ENCODE measurements around the gene MYOCOS. TPM values are rescaled to one million over a fixed set of nuclear protein-coding genes. Genes with fewer than 3 reads are reported as not detected.

The MYOCOS gene
- total and polyA plus RNA-seq, 9 of the 15 experiments (the other 6 are each of a cell fraction or from before 2014, with no cell fraction given), result 0.07 TPM; not detected in 7

DNA sequence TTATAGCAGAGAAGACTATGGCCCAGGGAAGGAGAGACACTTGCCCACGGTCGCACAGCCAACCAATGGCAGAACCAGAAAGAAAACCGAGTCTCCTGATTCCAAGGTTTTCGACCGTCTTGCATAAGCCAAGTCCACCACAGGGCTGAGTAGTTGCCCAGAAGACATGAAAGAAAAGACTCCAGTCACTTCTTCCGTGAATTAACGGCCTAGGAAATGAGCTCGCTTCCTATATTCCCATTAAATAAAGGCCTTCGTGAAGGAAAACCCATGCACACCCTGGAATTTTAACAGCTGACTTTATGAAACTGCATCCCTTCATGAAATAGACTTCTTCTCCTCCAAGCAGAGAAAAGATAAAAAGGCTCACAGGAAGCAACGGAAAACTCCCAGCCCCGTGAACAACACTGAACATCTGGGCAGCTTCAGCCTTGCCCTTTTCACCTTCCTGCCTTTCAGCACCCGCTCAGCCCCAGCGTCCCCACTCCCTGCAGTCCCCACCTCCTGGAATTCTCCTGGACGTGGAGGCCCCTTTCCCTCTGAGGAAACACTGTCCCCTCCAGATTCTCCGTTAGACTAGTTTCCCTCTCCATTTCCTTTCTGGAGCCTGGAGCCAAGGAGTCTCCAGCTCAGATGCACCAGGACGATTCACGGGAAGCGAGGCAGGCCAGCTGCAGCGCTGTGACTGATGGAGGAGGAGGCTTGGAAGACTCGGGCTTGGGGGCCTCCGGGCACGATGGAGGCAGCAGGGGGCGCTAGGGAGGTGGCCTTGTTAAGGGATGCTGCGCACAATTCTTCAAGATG lies 33.1 kb downstream of the MYOCOS start (continued):
- TF ChIP-seq KAT8 (IDR thresholded peaks at IDR 0.05; ENCODE audit: low read depth) (no peak), NRF1 (conservative IDR thresholded peaks at IDR 0.05 in 1 of 2, IDR thresholded peaks at IDR 0.05 in 1 of 2) (peak; percentile 22 to 46; a peak in 3 of 4 replicates), ZZZ3 (IDR thresholded peaks at IDR 0.05) (no peak), MBD2 (IDR thresholded peaks at IDR 0.05; ENCODE audit: borderline replicate concordance, low read depth) (no peak), BRD9 (IDR thresholded peaks at IDR 0.05; ENCODE audit: low read depth, partially characterized antibody) (no peak), ZNF165 (CRISPR knock-in tag; IDR thresholded peaks at IDR 0.05; ENCODE audit: borderline replicate concordance) (no peak), MXI1 (IDR thresholded peaks at IDR 0.05; ENCODE audit: low read depth, low read length) (no peak), TFAM (CRISPR knock-in tag; conservative IDR thresholded peaks at IDR 0.05) (no peak), SRF (CRISPR knock-in tag; IDR thresholded peaks at IDR 0.05) (no peak), SOX6 (IDR thresholded peaks at IDR 0.05) (no peak), SMAD1 (IDR thresholded peaks at IDR 0.05; ENCODE audit: low read depth, low read length, partially characterized antibody) (no peak), KDM1A (IDR thresholded peaks at IDR 0.05) (0 out of 4 replicates have a peak, but pooled peaks of 1 of the 2 experiments have one; percentile 30), MED1 (CRISPR knock-in tag; IDR thresholded peaks at IDR 0.05; ENCODE audit: borderline replicate concordance) (no peak), ZKSCAN1 (IDR thresholded peaks at IDR 0.05; ENCODE audit: low read depth, low read length) (no peak)
- TF ChIP-seq, protein P1, sequence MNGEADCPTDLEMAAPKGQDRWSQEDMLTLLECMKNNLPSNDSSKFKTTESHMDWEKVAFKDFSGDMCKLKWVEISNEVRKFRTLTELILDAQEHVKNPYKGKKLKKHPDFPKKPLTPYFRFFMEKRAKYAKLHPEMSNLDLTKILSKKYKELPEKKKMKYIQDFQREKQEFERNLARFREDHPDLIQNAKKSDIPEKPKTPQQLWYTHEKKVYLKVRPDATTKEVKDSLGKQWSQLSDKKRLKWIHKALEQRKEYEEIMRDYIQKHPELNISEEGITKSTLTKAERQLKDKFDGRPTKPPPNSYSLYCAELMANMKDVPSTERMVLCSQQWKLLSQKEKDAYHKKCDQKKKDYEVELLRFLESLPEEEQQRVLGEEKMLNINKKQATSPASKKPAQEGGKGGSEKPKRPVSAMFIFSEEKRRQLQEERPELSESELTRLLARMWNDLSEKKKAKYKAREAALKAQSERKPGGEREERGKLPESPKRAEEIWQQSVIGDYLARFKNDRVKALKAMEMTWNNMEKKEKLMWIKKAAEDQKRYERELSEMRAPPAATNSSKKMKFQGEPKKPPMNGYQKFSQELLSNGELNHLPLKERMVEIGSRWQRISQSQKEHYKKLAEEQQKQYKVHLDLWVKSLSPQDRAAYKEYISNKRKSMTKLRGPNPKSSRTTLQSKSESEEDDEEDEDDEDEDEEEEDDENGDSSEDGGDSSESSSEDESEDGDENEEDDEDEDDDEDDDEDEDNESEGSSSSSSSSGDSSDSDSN (IDR thresholded peaks at IDR 0.05; ENCODE audit: borderline replicate concordance in 1 of 2, low read depth in 2 of 2, low read length in 2 of 2), result no peak
- TF ChIP-seq, protein P2, sequence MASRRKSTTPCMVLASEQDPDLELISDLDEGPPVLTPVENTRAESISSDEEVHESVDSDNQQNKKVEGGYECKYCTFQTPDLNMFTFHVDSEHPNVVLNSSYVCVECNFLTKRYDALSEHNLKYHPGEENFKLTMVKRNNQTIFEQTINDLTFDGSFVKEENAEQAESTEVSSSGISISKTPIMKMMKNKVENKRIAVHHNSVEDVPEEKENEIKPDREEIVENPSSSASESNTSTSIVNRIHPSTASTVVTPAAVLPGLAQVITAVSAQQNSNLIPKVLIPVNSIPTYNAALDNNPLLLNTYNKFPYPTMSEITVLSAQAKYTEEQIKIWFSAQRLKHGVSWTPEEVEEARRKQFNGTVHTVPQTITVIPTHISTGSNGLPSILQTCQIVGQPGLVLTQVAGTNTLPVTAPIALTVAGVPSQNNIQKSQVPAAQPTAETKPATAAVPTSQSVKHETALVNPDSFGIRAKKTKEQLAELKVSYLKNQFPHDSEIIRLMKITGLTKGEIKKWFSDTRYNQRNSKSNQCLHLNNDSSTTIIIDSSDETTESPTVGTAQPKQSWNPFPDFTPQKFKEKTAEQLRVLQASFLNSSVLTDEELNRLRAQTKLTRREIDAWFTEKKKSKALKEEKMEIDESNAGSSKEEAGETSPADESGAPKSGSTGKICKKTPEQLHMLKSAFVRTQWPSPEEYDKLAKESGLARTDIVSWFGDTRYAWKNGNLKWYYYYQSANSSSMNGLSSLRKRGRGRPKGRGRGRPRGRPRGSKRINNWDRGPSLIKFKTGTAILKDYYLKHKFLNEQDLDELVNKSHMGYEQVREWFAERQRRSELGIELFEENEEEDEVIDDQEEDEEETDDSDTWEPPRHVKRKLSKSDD (conservative IDR thresholded peaks at IDR 0.05; ENCODE audit: low read length), result no peak
- TF ChIP-seq, protein P3, sequence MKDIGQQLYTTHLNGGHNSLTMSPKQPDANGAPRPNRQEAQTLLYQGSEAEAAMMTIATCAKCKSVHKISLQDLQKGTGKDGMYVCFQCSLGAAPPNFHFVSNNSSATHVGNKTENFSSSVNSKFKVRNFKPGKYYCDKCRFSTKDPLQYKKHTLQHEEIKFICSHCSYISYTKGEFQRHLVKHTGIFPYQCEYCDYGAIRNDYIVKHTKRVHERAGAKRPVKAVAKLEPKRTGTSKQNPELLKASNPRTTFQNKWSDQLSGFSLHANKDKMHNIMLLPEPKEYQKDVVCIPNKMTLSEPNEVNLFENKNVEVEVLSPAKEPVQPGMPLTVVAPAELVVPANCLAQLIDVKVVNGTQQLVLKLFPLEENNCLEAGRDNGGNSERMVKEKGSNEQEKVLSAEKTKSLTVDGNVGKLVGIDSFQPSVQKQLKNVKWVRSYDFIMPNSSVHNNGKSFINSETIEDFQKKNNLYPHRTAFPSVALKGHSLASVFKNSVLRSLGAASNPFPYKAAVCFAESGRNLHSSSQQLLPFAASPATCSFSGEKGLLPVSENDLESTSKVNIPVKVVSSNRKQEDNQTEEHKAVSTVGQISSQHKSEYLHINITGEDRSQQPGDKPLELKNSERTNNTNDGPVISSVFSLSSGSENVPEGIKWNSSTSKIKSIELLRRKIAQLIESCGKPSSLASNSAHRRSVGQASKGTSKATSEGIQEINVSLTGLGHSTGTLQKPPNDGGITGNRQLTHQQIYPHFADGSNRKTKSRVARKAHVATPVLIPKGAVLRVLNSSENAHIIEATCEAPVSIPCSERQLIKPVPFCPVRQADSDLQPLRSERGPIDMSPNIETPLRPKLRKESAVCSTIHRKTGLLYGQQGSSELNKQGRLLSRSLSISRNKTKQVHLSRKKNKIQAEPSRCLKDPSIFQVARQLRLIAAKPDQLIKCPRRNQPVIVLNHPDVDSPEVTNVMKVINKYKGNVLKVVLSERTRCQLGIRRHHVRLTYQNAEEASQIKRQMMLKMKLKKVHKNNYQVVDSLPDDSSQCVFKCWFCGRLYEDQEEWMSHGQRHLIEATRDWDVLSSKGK (CRISPR knock-in tag; IDR thresholded peaks at IDR 0.05), result no peak
